Testis (tissue), 2 donors: ENCODE measurements around the gene IL15RA.

Experiments
- CTCF ChIP-seq, 3 experiments: fragments of 450-650 bp in 2 of 3; fragments of 200-600 bp in 1 of 3; sonication (generic) in 1 of 3; IDR thresholded peaks; one replicate each; pipeline ENCODE4 v1.5.1; 2016 to 2019; ENCODE audit warnings: antibody characterized with exemption in 3 of 3, mild to moderate bottlenecking in 2 of 3, moderate library complexity in 1 of 3
- POLR2A ChIP-seq: fragments of 450-650 bp; IDR thresholded peaks from one replicate; pipeline ENCODE4 v1.6.1; 2017; ENCODE audit warnings: antibody characterized with exemption, mild to moderate bottlenecking, moderate library complexity

GRCh38 chr10:6023661-6024333 lies 46.5 kb upstream of the IL15RA start:
- no peak for TF ChIP-seq CTCF (IDR thresholded peaks at IDR 0.05)
- no peak for TF ChIP-seq POLR2A
